ENCODE results near the gene ABCA12.
"Not testable (repeated sequence)": the region's sequence is repeated elsewhere in the genome, so short reads cannot be mapped to it uniquely, and the experiment has no call there.

Gene ABCA12

DNA sequence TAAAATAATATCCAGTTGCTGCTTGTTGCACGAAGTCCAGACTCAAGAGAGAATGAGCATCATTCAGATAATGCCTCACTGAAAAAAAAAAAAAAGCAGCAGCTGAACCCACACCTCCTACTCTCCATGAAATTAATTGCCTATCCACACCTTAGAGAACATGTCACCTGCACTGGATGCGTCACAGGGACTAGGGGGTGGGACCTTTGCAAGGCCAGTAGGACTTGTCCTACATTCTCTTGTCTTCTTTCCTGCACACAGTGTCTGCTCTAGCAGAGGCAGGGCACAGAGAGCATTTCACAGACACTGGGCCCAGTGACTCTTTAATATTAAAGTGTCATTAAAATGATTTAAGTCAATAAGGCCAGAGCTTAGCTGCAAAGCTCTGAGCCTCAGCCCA is at the start of gene ABCA12:
TSS of gene ABCA12 (minus strand) at position 148 of the 400 bp plus-strand sequence. CDS start 418 bp downstream, outside the sequence.
- no peak for DNase-seq

GRCh38 chr2:215188078-215188477 is 49.7 kb upstream of the ABCA12 start:
- DNase-seq, result no peak

DNA sequence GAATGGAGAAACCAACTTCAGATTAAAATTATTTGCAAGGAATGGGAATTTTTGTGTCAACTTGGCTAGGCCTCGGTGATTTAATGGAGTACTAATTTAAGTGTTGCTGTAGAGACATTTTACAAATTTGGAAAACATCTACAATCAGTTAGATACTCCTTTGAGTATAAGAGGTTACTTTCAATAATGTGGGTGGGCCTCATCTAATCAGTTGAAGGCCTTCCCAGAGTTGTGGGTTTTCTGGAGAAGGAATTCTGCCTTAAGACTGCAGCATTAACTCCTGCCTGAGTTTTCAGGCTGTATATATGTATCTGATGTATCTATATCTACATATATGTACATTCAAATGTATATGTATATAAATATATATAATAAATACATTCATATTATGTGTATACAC is 47.6 kb upstream of the ABCA12 start:
- DNase-seq, result no peak

DNA sequence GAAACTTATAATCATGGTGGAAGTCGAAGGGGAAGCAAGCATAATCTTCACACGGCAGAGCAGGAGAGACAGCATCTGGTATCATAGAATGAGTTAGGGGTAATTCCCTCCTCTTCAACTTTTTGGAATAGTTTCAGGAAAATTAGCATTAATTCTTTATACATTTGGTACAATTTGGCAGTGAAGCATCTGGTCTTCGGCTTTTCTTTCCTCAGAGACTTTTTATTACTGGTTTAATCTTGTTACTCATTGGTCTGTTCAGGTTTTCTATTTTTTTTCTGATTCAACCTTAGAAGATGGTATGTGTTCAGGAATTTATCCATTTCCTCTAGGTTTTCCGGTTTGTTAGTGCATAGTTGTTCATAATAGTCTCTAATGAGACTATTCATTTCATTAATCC is 39.7 kb upstream of the ABCA12 start:
- DNase-seq, result no peak

GRCh38 chr2:215171796-215172195 is 33.4 kb upstream of the ABCA12 start:
- no peak for DNase-seq

DNA sequence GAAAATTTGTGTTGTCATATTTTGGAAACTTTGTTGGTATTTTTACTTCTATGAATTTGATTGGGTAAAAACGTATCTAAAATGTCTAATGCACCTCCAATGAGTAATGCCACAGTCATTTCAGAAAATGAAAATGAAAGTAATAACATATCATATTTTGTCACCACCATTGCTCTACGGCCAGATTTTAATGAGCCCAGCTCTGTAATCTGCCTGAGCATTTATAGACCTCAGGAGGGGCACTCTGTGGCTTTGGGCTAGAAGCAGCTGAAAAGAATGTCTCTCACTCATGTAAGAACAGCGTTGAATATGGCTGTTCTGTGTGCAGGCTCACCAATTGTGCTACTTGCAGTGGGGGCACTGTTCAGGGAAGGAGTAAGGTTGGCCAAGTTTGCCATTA is 32.7 kb upstream of the ABCA12 start:
- DNase-seq, result no peak

- DNase-seq, result not testable (repeated sequence)
Observed at GRCh38 chr2:215166505-215166904, 28.1 kb upstream of the ABCA12 start.

DNA sequence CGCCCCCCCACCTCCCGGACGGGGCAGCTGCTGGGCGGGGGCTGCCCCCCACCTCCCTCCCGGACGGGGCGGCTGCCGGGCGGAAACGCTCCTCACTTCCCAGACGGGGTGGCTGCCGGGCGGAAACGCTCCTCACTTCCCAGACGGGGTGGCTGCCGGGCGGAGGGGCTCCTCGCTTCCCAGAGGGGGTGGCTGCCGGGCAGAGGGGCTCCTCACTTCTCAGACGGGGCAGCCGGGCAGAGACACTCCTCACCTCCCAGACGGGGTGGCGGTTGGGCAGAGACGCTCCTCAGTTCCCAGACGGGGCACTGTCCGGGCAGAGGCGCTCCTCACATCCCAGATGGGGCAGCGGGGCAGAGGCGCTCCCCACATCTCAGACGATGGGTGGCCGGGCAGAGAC is 24.9 kb upstream of the ABCA12 start:
- not testable (repeated sequence) for DNase-seq

- no peak for DNase-seq
Observed at GRCh38 chr2:215161301-215161829, 22.9 kb upstream of the ABCA12 start.

GRCh38 chr2:215160081-215160480 is 21.7 kb upstream of the ABCA12 start:
- no peak for DNase-seq

DNA sequence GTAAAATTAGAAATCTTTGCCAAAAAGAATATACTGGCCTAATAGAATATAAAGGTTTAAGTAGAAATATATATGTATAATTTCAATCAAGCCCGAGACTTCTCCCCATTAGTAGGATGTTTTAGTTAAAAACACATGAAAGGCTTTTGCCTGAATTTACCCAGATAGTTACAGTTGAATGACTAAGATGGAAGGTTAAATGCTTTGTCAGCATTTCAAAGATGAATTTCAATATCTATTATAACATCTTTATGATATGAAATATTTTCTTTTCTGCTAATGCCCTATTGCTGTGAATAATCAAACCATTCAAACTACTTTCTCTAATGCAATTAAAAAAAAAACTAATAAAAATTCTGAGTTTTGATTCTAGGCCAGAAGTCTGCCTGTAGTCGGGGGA is 18.0 kb upstream of the ABCA12 start:
- DNase-seq, result no peak

GRCh38 chr2:215149894-215150293 is 11.5 kb upstream of the ABCA12 start:
- DNase-seq, result no peak

- DNase-seq, result no peak
Observed at GRCh38 chr2:215149486-215149885, 11.1 kb upstream of the ABCA12 start.

- no peak for DNase-seq
Observed at GRCh38 chr2:215149060-215149459, 10.6 kb upstream of the ABCA12 start.

DNA sequence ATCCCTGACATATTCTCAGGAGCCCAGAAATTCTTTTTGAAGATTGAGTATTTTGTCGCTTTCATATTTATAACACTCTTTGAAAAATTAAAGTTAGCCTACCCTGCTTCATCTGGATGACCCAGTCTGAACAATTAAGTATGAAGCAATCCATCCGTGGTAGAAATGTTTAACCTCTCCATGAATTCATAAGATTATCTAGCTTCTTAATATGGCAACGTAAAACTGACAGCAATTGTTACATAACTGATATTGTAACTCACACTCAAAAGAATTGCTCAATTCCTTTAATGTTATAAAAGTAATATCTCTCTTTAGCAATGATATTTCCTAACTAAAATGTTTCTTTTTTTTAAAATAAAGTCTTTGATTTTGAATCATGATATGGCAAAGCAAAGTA is 7.2 kb upstream of the ABCA12 start:
- DNase-seq, result no peak

DNA sequence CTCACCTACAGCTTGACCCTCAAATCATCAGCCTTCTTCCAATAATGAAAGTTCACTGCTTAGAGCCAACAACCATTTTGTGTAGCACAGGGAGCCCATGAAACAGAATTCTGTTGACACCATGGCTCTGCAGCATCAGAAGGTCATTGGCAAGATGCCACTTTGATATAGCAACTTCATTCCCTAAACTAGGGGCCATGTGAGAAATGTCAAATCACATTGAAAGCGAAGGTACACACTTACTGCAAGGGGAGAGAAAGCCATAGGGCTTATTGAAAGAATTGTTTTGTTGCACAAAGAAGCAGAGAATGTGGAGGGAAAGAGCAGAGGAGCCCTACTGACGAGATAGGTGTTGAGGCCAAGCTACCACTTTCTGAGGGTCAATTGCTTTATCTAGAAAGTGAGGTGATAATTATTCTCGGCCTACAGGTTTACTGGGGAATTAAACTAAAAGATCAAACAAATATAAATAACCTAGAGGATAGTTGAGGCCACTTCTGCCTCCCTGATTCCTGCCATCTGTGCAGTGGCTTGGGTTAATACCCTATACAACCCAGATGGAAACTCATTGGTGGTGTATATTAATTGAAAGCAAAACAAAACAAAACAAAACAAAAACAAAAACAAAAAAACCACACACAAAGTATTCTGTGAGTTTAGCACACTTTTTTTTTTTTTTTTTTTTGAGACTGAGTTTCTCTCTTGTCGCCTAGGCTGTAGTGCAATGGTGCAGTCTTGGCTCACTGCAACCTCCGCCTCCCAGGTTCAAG is 5.9 kb upstream of the ABCA12 start:
- DNase-seq, result no peak

GRCh38 chr2:215143458-215143857 is 5.0 kb upstream of the ABCA12 start:
- DNase-seq, result no peak

GRCh38 chr2:215141706-215142105 is 3.3 kb upstream of the ABCA12 start:
- DNase-seq, result no peak

- no peak for DNase-seq
Observed at GRCh38 chr2:215140166-215140707, 1.8 kb upstream of the ABCA12 start.

- DNase-seq, result no peak
Observed at GRCh38 chr2:215137741-215138340, 585 bp downstream of the ABCA12 start.

- no peak for DNase-seq
Observed at GRCh38 chr2:215137329-215137686, 1.1 kb downstream of the ABCA12 start.

GRCh38 chr2:215136669-215137328 is 1.6 kb downstream of the ABCA12 start:
- DNase-seq, result no peak

DNA sequence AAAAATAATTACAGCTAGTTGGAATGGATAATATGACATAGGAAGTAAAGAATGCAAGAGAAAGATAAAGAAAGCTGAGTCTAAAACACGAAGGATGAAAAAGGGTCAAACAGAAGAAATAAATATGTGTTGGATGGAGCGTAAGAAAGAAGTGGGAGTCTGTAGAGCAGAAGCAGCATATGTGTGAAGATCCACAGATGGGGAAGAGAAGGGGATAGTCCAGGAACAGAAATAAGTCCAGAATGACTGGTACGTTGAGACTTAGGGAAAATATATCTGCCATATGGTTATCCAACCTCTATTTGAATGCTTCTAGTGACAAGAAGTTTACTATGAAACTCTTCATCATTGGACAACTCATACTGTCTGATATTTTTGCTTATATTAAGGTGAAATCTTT is 18.0 kb downstream of the ABCA12 start:
- no peak for DNase-seq

- DNase-seq, result no peak
Observed at GRCh38 chr2:215119847-215120246, 18.6 kb downstream of the ABCA12 start.

Measured in hippocampal formation (tissue), 2 donors.